ENCODE measurements around the gene CSNK1A1.

DNA sequence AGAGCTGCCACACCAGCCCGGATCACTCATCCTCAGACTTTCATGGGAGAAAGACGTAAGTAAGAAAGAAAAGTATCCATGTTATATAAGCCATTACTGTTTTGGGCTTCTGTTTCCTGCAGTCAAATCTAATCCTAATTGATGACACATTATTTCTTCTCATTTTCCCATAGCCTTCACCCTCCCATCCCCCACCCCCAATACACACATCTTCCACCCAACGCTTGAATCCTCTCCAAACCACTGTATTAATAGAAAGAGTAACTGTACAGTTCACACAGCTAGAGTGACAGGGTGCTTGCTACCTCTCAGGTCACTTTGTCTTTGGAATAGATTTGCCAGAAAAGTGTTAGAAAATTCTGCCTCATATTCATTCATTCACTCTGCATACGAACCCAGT lies 102.8 kb downstream of the CSNK1A1 start:
- TF ChIP-seq POLR2A (IDR thresholded peaks at IDR 0.05) (no peak), POLR2AphosphoS5 (IDR thresholded peaks at IDR 0.05) (no peak)
